HepG2 (cell line): ENCODE results near the gene ABRACL. TPM values are rescaled to one million over a fixed set of nuclear protein-coding genes. Genes with fewer than 3 reads are reported as not detected.

ENCODE experiments used
- ATAC-seq: fragments of 200-7000 bp; cut with Tn5 transposase; 3 replicates; pipeline ENCODE4 v1.9.1; 2020; ENCODE audit warnings: mild to moderate bottlenecking, moderate library complexity
- BruUV-seq: library from RNA; stranded (reverse); fragments of 400-500 nt; replicated peaks from 2 replicates; lab custom pipeline; 2021; lab: Mats Ljungman, UMichigan
- CTCF ChIA-PET: fragments of 300-600 bp; formaldehyde crosslinking; extraction: SDS; loops from one replicate; lab custom pipeline; 2021; ENCODE audit warnings: low total read pairs, inconsistent platforms, low intra/inter-chr PET ratio; lab: Yijun Ruan, JAX
- POLR2A ChIA-PET: fragments of 350-600 bp; sonication (Branson Sonifier 250); formaldehyde crosslinking; loops from one replicate; lab custom pipeline; 2020; ENCODE audit warnings: antibody characterized with exemption, inconsistent platforms; lab: Yijun Ruan, JAX
- DNase-seq: peaks from one replicate; pipeline ENCODE4 v3.0.0-alpha.2; 2015; ENCODE audit warnings: low spot score
- FAIRE-seq: peaks from 3 replicates; lab custom pipeline; 2011; peaks lifted over from hg19 to GRCh38; lab: Jason Lieb, UNC
- H2AFZ ChIP-seq: one replicate; pipeline ENCODE4 v1.6.1; 2011; ENCODE audit warnings: low read length, inconsistent platforms
- H3K27ac ChIP-seq: fragments of 300-600 bp; 3 replicates; pipeline ENCODE4 v1.8.0; 2011; ENCODE audit warnings: mixed run types, mild to moderate bottlenecking, mixed read lengths, low read length, inconsistent platforms; ENCODE audit not compliant: insufficient read depth; ENCODE audit errors: extremely low read length
- H3K27me3 ChIP-seq, 2 experiments: fragments of 200-600 bp in 1 of 2; 2 replicates in 1 of 2; 3 replicates in 1 of 2; pipeline versions ENCODE4 v1.6.0 to v1.8.0; 2011; ENCODE audit warnings: low read length in 2 of 2, mild to moderate bottlenecking in 2 of 2, moderate library complexity in 2 of 2, inconsistent platforms in 1 of 2; ENCODE audit not compliant: insufficient read depth in 2 of 2, control insufficient read depth in 1 of 2
- H3K36me3 ChIP-seq, 2 experiments: fragments of 200-600 bp in 1 of 2; replicated peaks in 1 of 2; 2 replicates in 1 of 2; 3 replicates in 1 of 2; pipeline versions ENCODE4 v1.5.1 to v1.8.0; 2011; ENCODE audit warnings: low read length in 2 of 2, inconsistent platforms in 1 of 2; ENCODE audit not compliant: insufficient read depth in 2 of 2, control insufficient read depth in 1 of 2
- H3K4me1 ChIP-seq: 2 replicates; pipeline ENCODE4 v1.5.1; 2012; ENCODE audit warnings: low read length, inconsistent platforms; ENCODE audit not compliant: insufficient read depth
- H3K4me2 ChIP-seq: 2 replicates; pipeline ENCODE4 v1.6.0; 2011; ENCODE audit warnings: low read depth, low read length, inconsistent platforms
- H3K4me3 ChIP-seq, 3 experiments: fragments of 200-600 bp in 1 of 3; sonication (generic), shearing (Covaris generic) in 1 of 3; replicated peaks in 1 of 3; 2 replicates each; pipeline ENCODE4 v1.5.1; 2011 to 2016; ENCODE audit warnings: low read length in 3 of 3, inconsistent platforms in 2 of 3, low read depth in 2 of 3, mild to moderate bottlenecking in 2 of 3, control low read depth in 1 of 3, mixed read lengths in 1 of 3; ENCODE audit not compliant: insufficient read depth in 1 of 3
- H3K79me2 ChIP-seq: one replicate; pipeline ENCODE4 v1.6.1; 2011; ENCODE audit warnings: low read length, inconsistent platforms; ENCODE audit not compliant: insufficient read depth
- H3K9ac ChIP-seq: 2 replicates; pipeline ENCODE4 v1.6.0; 2011; ENCODE audit warnings: mild to moderate bottlenecking, low read depth, low read length, inconsistent platforms; ENCODE audit not compliant: insufficient read depth
- H3K9me3 ChIP-seq: 2 replicates; pipeline ENCODE4 v1.5.1; 2012; ENCODE audit warnings: mild to moderate bottlenecking, low read length
- H4K20me1 ChIP-seq: 2 replicates; pipeline ENCODE4 v1.6.0; 2011; ENCODE audit warnings: inconsistent platforms, mild to moderate bottlenecking, low read length, moderate library complexity; ENCODE audit not compliant: insufficient read depth
- BRD4 ChIP-seq: sonication (generic); formaldehyde crosslinking; IDR thresholded peaks from 2 replicates; pipeline ENCODE4 v1.4.0; 2020; ENCODE audit warnings: missing genetic modification reagents
- MAF1 ChIP-seq: sonication (generic); formaldehyde crosslinking; IDR thresholded peaks from 2 replicates; pipeline ENCODE4 v1.5.0; 2020; ENCODE audit warnings: missing genetic modification reagents, borderline replicate concordance
- POLR2G ChIP-seq: fragments of 200-400 bp; formaldehyde crosslinking; IDR thresholded peaks from 2 replicates; pipeline ENCODE4 v1.6.1; 2018; ENCODE audit warnings: mild to moderate bottlenecking, low read depth, low read length, moderate library complexity
- RFX5 ChIP-seq: IDR thresholded peaks from 2 replicates; pipeline ENCODE4 v1.6.1; 2011; ENCODE audit warnings: low read depth, low read length, improper control_type of control experiment
- ZNF382 ChIP-seq: sonication (generic); formaldehyde crosslinking; IDR thresholded peaks from 2 replicates; pipeline ENCODE4 v1.5.0; 2020; ENCODE audit warnings: missing genetic modification reagents, mild to moderate bottlenecking, borderline replicate concordance
- ZNF44 ChIP-seq: sonication (generic); formaldehyde crosslinking; IDR thresholded peaks from 2 replicates; pipeline ENCODE4 v1.5.1; 2020; ENCODE audit warnings: mild to moderate bottlenecking, missing genetic modification reagents
- ZNF563 ChIP-seq: sonication (generic); formaldehyde crosslinking; IDR thresholded peaks from 2 replicates; pipeline ENCODE4 v1.8.0; 2022; ENCODE audit warnings: mild to moderate bottlenecking, moderate library complexity, missing genetic modification reagents
- ZNF629 ChIP-seq: sonication (generic); formaldehyde crosslinking; conservative IDR thresholded peaks from 2 replicates; pipeline ENCODE4 v1.5.0; 2020; ENCODE audit warnings: missing genetic modification reagents
- ZNF749 ChIP-seq: sonication (generic); formaldehyde crosslinking; IDR thresholded peaks from 2 replicates; pipeline ENCODE4 v1.8.0; 2022; ENCODE audit warnings: mild to moderate bottlenecking, missing genetic modification reagents, moderate library complexity, borderline replicate concordance
- ZNF891 ChIP-seq: sonication (generic); formaldehyde crosslinking; IDR thresholded peaks from 2 replicates; pipeline ENCODE4 v1.5.0; 2020; ENCODE audit warnings: mild to moderate bottlenecking, missing genetic modification reagents
- ZSCAN31 ChIP-seq: sonication (generic); formaldehyde crosslinking; IDR thresholded peaks from 2 replicates; pipeline ENCODE4 v1.5.0; 2020; ENCODE audit warnings: low read depth, mild to moderate bottlenecking, missing genetic modification reagents
- WGBS: methylation state at CpG from one replicate; pipeline ENCODE4 v1.1.6; 2017; ENCODE audit warnings: low lambda C conversion rate; 5-methylcytosine and 5-hydroxymethylcytosine counted together
- in situ Hi-C: cut with HindIII; loops from 2 replicates; pipeline ENCODE4 v1.10.0; 2017; ENCODE audit warnings: low pct_unique_long_range_greater_than_20kb; ENCODE audit not compliant: extremely low pct_ligation_motif_present
- intact Hi-C: fragments of 100-400 bp; cut with micrococcal nuclease; formaldehyde crosslinking; loops from one replicate; pipeline ENCODE4 v1.10.0; 2022; ENCODE audit not compliant: unreplicated experiment
- polyA plus RNA-seq, 8 experiments: library from polyadenylated mRNA; depleted of rRNA in 3 of 8; stranded (reverse) in 7 of 8; unstranded in 1 of 8; fragments of >200 nt; fragmentation: Illumina TruSeq in 4 of 8; extraction: Trizol in 4 of 8; gene quantifications; 2 replicates each; pipeline versions ENCODE4 v1.2.1 to v1.2.3, GENCODE V29; 2011 to 2016; ENCODE audit warnings: low read depth in 4 of 8, missing spikeins in 1 of 8, mixed read lengths in 1 of 8; ENCODE audit not compliant: insufficient read depth in 1 of 8
- total RNA-seq, 5 experiments: library from RNA; depleted of rRNA; stranded (reverse); fragments of >200 nt; fragmentation: Illumina TruSeq; extraction: Trizol; gene quantifications; 2 replicates each; pipeline ENCODE4 v1.2.3, GENCODE V29; 2016; ENCODE audit warnings: low read depth in 1 of 5
- TF ChIP-seq, protein P1 (sequence below): sonication (generic); formaldehyde crosslinking; IDR thresholded peaks from 2 replicates; pipeline ENCODE4 v1.4.0; 2020; ENCODE audit warnings: missing genetic modification reagents, borderline replicate concordance
- TF ChIP-seq, protein P2 (sequence below): sonication (generic); IDR thresholded peaks from 2 replicates; pipeline ENCODE4 v1.6.1; 2016; ENCODE audit warnings: low read depth, borderline replicate concordance
- TF ChIP-seq, protein P3 (sequence below): sonication (generic); formaldehyde crosslinking; IDR thresholded peaks from 2 replicates; pipeline ENCODE4 v1.4.0; 2020; ENCODE audit warnings: mild to moderate bottlenecking, missing genetic modification reagents
- TF ChIP-seq, protein P4 (sequence below): sonication (generic); formaldehyde crosslinking; IDR thresholded peaks from 2 replicates; pipeline ENCODE4 v1.4.0; 2020; ENCODE audit warnings: missing genetic modification reagents

ABRACL gene
- total and polyA plus RNA-seq, 2 of the 13 experiments (the other 11 are each of a cell fraction or from before 2014, with no cell fraction given): 1.4 to 5.4 TPM

DNA sequence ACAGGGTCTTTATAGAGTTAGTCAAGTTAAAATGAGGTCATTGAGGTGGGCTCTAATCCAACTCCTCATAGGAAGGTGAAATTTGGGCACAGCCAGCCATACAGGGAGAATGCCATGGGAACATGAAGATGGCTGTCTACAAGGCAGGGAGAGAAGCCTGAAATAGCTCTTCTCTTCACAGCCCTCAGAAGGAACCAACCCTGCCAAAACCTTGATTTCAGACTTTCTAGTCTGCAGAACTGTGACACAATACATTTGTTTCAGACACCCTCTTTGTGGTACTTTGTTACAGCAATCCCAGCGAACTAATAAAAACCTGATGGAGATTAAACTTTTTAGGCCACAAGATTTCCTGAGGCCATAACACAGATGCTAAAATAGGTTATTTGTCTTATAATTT lies 63.3 kb downstream of the ABRACL start:
- H3K9me3 ChIP-seq: no peaks in the 10 kb centered on the region
- intact Hi-C loops: no loop called here
- no TSS peak for BruUV-seq
- no peak overlapping the region for H3K27ac ChIP-seq
- in situ Hi-C loops: no loop called here
- H3K36me3 ChIP-seq: no peaks in the 10 kb centered on the region
- ChIA-PET CTCF (no interaction called here), POLR2A (no interaction called here)
- H3K27me3 ChIP-seq: no peaks in the 10 kb centered on the region
- H4K20me1 ChIP-seq: no peaks in the 10 kb centered on the region
- no peak for DNase-seq
- TF ChIP-seq ZNF891 (no peak), RFX5 (no peak), MAF1 (CRISPR knock-in tag) (no peak), BRD4 (no peak), ZSCAN31 (CRISPR knock-in tag) (no peak), ZNF629 (CRISPR knock-in tag) (no peak), ZNF563 (CRISPR knock-in tag) (no peak), ZNF44 (CRISPR knock-in tag) (no peak), POLR2G (no peak), ZNF749 (CRISPR knock-in tag) (no peak), ZNF382 (CRISPR knock-in tag) (no peak)
- TF ChIP-seq, protein P1, sequence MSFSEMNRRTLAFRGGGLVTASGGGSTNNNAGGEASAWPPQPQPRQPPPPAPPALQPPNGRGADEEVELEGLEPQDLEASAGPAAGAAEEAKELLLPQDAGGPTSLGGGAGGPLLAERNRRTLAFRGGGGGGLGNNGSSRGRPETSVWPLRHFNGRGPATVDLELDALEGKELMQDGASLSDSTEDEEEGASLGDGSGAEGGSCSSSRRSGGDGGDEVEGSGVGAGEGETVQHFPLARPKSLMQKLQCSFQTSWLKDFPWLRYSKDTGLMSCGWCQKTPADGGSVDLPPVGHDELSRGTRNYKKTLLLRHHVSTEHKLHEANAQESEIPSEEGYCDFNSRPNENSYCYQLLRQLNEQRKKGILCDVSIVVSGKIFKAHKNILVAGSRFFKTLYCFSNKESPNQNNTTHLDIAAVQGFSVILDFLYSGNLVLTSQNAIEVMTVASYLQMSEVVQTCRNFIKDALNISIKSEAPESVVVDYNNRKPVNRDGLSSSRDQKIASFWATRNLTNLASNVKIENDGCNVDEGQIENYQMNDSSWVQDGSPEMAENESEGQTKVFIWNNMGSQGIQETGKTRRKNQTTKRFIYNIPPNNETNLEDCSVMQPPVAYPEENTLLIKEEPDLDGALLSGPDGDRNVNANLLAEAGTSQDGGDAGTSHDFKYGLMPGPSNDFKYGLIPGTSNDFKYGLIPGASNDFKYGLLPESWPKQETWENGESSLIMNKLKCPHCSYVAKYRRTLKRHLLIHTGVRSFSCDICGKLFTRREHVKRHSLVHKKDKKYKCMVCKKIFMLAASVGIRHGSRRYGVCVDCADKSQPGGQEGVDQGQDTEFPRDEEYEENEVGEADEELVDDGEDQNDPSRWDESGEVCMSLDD (CRISPR knock-in tag): no peak
- TF ChIP-seq, protein P2, sequence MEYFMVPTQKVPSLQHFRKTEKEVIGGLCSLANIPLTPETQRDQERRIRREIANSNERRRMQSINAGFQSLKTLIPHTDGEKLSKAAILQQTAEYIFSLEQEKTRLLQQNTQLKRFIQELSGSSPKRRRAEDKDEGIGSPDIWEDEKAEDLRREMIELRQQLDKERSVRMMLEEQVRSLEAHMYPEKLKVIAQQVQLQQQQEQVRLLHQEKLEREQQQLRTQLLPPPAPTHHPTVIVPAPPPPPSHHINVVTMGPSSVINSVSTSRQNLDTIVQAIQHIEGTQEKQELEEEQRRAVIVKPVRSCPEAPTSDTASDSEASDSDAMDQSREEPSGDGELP: no peak
- TF ChIP-seq, protein P3, sequence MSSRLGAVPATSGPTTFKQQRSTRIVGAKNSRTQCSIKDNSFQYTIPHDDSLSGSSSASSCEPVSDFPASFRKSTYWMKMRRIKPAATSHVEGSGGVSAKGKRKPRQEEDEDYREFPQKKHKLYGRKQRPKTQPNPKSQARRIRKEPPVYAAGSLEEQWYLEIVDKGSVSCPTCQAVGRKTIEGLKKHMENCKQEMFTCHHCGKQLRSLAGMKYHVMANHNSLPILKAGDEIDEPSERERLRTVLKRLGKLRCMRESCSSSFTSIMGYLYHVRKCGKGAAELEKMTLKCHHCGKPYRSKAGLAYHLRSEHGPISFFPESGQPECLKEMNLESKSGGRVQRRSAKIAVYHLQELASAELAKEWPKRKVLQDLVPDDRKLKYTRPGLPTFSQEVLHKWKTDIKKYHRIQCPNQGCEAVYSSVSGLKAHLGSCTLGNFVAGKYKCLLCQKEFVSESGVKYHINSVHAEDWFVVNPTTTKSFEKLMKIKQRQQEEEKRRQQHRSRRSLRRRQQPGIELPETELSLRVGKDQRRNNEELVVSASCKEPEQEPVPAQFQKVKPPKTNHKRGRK (CRISPR knock-in tag): no peak
- TF ChIP-seq, protein P4, sequence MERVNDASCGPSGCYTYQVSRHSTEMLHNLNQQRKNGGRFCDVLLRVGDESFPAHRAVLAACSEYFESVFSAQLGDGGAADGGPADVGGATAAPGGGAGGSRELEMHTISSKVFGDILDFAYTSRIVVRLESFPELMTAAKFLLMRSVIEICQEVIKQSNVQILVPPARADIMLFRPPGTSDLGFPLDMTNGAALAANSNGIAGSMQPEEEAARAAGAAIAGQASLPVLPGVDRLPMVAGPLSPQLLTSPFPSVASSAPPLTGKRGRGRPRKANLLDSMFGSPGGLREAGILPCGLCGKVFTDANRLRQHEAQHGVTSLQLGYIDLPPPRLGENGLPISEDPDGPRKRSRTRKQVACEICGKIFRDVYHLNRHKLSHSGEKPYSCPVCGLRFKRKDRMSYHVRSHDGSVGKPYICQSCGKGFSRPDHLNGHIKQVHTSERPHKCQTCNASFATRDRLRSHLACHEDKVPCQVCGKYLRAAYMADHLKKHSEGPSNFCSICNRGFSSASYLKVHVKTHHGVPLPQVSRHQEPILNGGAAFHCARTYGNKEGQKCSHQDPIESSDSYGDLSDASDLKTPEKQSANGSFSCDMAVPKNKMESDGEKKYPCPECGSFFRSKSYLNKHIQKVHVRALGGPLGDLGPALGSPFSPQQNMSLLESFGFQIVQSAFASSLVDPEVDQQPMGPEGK (CRISPR knock-in tag): no peak
- no peak overlapping the region for H3K4me2 ChIP-seq
- no peak for FAIRE-seq
- no peaks in the 10 kb centered on the region for H3K79me2 ChIP-seq
- H3K4me3 ChIP-seq: no peak overlapping the region
- ATAC-seq: no peak
- H3K9ac ChIP-seq: no peak overlapping the region
- WGBS: 19% methylated on average over 1 of the region's 1 CpG
- H3K4me1 ChIP-seq: no peaks in the 10 kb centered on the region
- H2AFZ ChIP-seq: no peak overlapping the region
